ENCODE measurements around the gene SNPH.

SNPH gene

GRCh38 chr20:1295276-1295930 lies 29.3 kb downstream of the SNPH start:
- TF ChIP-seq CTCF (IDR thresholded peaks at IDR 0.05; ENCODE audit: low read depth, low read length): no peak
- no peak for DNase-seq
- Histone ChIP-seq H3K36me3 (no peaks in the 10 kb centered on the region), H3K9me3 (ENCODE audit: severe bottlenecking) (no peaks in the 10 kb centered on the region), H3K4me3 (ENCODE audit: low read depth, low read length) (no peak overlapping the region), H3K27ac (no peak overlapping the region), H3K27me3 (ENCODE audit: insufficient read depth, low read depth, severe bottlenecking) (no peaks in the 10 kb centered on the region)

- TF ChIP-seq CTCF (IDR thresholded peaks at IDR 0.05; ENCODE audit: low read depth, low read length): no peak
- no peak for DNase-seq
- H3K4me3 ChIP-seq (ENCODE audit: low read depth, low read length): no peak overlapping the region
- H3K9me3 ChIP-seq (ENCODE audit: severe bottlenecking): no peaks in the 10 kb centered on the region
- no peaks in the 10 kb centered on the region for H3K36me3 ChIP-seq
- no peaks in the 10 kb centered on the region for H3K27me3 ChIP-seq (ENCODE audit: insufficient read depth, low read depth, severe bottlenecking)
- H3K27ac ChIP-seq: no peak overlapping the region
Measured at GRCh38 chr20:1296117-1296610, 30.1 kb downstream of the SNPH start.

- Histone ChIP-seq H3K27me3 (ENCODE audit: insufficient read depth, low read depth, severe bottlenecking) (no peaks in the 10 kb centered on the region), H3K4me3 (ENCODE audit: low read depth, low read length) (no peak overlapping the region), H3K27ac (no peak overlapping the region), H3K36me3 (no peaks in the 10 kb centered on the region), H3K9me3 (ENCODE audit: severe bottlenecking) (no peaks in the 10 kb centered on the region)
- no peak for DNase-seq
- no peak for TF ChIP-seq CTCF (IDR thresholded peaks at IDR 0.05; ENCODE audit: low read depth, low read length)
Measured at GRCh38 chr20:1296922-1297321, 30.8 kb downstream of the SNPH start.

GRCh38 chr20:1297486-1297885 lies 31.4 kb downstream of the SNPH start:
- no peak overlapping the region for H3K4me3 ChIP-seq (ENCODE audit: low read depth, low read length)
- H3K27me3 ChIP-seq (ENCODE audit: insufficient read depth, low read depth, severe bottlenecking): no peaks in the 10 kb centered on the region
- TF ChIP-seq CTCF (IDR thresholded peaks at IDR 0.05; ENCODE audit: low read depth, low read length): no peak
- no peaks in the 10 kb centered on the region for H3K36me3 ChIP-seq
- no peak overlapping the region for H3K27ac ChIP-seq
- no peaks in the 10 kb centered on the region for H3K9me3 ChIP-seq (ENCODE audit: severe bottlenecking)
- DNase-seq: no peak

- Histone ChIP-seq H3K27me3 (ENCODE audit: insufficient read depth, low read depth, severe bottlenecking) (no peaks in the 10 kb centered on the region), H3K9me3 (ENCODE audit: severe bottlenecking) (no peaks in the 10 kb centered on the region), H3K36me3 (no peaks in the 10 kb centered on the region), H3K4me3 (ENCODE audit: low read depth, low read length) (no peak overlapping the region), H3K27ac (no peak overlapping the region)
- no peak for TF ChIP-seq CTCF (IDR thresholded peaks at IDR 0.05; ENCODE audit: low read depth, low read length)
- no peak for DNase-seq
Measured at GRCh38 chr20:1298166-1298565, 32.1 kb downstream of the SNPH start.
